Heart left ventricle (tissue), 13 donors: ENCODE results near the gene UCHL5.

ENCODE experiments used
- CTCF ChIP-seq, 12 donors: fragments of 200-600 bp; sonication (generic) in 4 of 12; IDR thresholded peaks; one replicate each; pipeline versions ENCODE4 v1.5.0 to v1.8.0; 2018 to 2022; ENCODE audit warnings: antibody characterized with exemption in 12 of 12, mild to moderate bottlenecking in 5 of 12
- POLR2A ChIP-seq, 2 donors: fragments of 450-650 bp; IDR thresholded peaks; one replicate each; pipeline ENCODE4 v1.6.1; 2017; ENCODE audit warnings: antibody characterized with exemption in 2 of 2, mild to moderate bottlenecking in 2 of 2, moderate library complexity in 2 of 2
- donor health status: ischemic (EF 13 %, LVEDD 7.1; RV severe dilation, severe dysfunction).
- donor health status: DM: no; HTN: yes; CAD: no.
- donor health status: DM: no; HTN: no; CAD: no.
- donor health status: ischemic (EF 25% LVEDD 6.9; RV normal size, moderate dysfunction).
- donor health status: ischemic (EF 25% LVEDD 5.7; RV mildly dilated, moderate dysfunction).
- donor health status: ischemic (EF 35%, LVEDD 5.7; RV mildly dilated, moderate dysfunction).
- donor health status: nonischemic (EF 11% LVEDD 7.7; RV severe dilation, severe dysfunction).
- donor health status: DM: yes; HTN: yes; CAD: no.
- donor health status: PGD.
- donor health status: ischemic (EF 29% LVEDD 5.4; RV normal size, mild dysfunction).
- donor health status: nonischemic (EF 23%, LVEDD 6.1; RV moderate dilation, normal function).

DNA sequence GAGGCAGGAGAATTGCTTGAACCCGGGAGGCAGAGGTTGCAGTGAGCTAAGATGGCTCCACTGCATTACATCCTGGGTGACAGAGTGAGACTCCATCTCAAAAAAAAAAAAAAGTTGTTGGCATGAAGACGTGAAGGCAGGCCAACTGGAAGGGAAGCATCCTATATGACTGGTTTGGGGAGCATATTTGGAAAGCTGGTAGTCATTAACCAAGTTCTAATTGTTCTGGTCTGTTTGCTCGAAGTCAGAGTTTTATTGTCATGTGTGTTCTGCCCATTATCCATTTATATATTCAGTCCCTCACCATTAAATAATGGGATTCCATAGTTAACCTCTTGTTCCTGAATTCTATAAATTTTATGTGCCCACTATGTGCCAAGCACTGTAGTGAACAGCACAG lies 49.3 kb upstream of the UCHL5 start:
- TF ChIP-seq CTCF (IDR thresholded peaks at IDR 0.05) (no peak), POLR2A (IDR thresholded peaks at IDR 0.05) (no peak)
